Renal cortex interstitium (tissue), 15 donors: ENCODE measurements around the gene PDLIM4. TPM values are rescaled to one million over a fixed set of nuclear protein-coding genes. Genes with fewer than 3 reads are reported as not detected.

Source experiments
- DNase-seq, 11 donors: peaks; one replicate each; pipeline ENCODE4 v3.0.0-alpha.2; 2013; ENCODE audit warnings: low read depth in 9 of 11, low spot score in 4 of 11; ENCODE audit errors: extremely low read depth in 1 of 11
- long read RNA-seq, 16 experiments: transcript quantifications; one replicate each; lab custom pipeline, GENCODE V29; 2026
- polyA plus RNA-seq, 3 donors: library from polyadenylated mRNA; unstranded; fragments of 120-200 nt; gene quantifications; one replicate each; pipeline ENCODE4 v1.2.1, GENCODE V29; 2013; ENCODE audit not compliant: insufficient read length in 3 of 3

The PDLIM4 gene
- polyA plus RNA-seq, result 10 to 100 TPM; 13.8 to 21.2 (median 17.4) TPM
- long read RNA-seq, donor 1, transcript PDLIM4-201 (7 exons, 2,282 nt), result major isoform, 7 of 7 reads
- long read RNA-seq, donor 1, partial matches to known transcripts, result 0 of 7 reads
- long read RNA-seq, donor 1, other reads (novel, unspliced or antisense), result 0 of 7 reads
- long read RNA-seq, donor 2, transcript PDLIM4-201 (7 exons, 2,282 nt), result major isoform, 11 of 11 reads
- long read RNA-seq, donor 2, partial matches to known transcripts, result 0 of 11 reads
- long read RNA-seq, donor 2, other reads (novel, unspliced or antisense), result 0 of 11 reads
- long read RNA-seq, donor 3, transcript PDLIM4-201 (7 exons, 2,282 nt), result major isoform, 25 of 25 reads
- long read RNA-seq, donor 3, partial matches to known transcripts, result 0 of 25 reads
- long read RNA-seq, donor 3, other reads (novel, unspliced or antisense), result 0 of 25 reads
- long read RNA-seq, donor 4, transcript PDLIM4-201 (7 exons, 2,282 nt), result major isoform, 5 of 6 reads
- long read RNA-seq, donor 4, partial matches to known transcripts, result 0 of 6 reads
- long read RNA-seq, donor 4, other reads (novel, unspliced or antisense), result 0 of 6 reads
- long read RNA-seq, donor 5, result 0 reads
- long read RNA-seq, donor 6, transcript PDLIM4-201 (7 exons, 2,282 nt), result major isoform, 8 of 8 reads
- long read RNA-seq, donor 6, partial matches to known transcripts, result 0 of 8 reads
- long read RNA-seq, donor 6, other reads (novel, unspliced or antisense), result 0 of 8 reads
- long read RNA-seq, donor 7, partial matches to known transcripts, result 0 of 4 reads
- long read RNA-seq, donor 7, other reads (novel, unspliced or antisense), result 0 of 4 reads
- long read RNA-seq, donor 8, result 0 reads
- long read RNA-seq, donor 9, transcript PDLIM4-201 (7 exons, 2,282 nt), result major isoform, 5 of 5 reads
- long read RNA-seq, donor 9, partial matches to known transcripts, result 0 of 5 reads
- long read RNA-seq, donor 9, other reads (novel, unspliced or antisense), result 0 of 5 reads
- long read RNA-seq, donor 10, partial matches to known transcripts, result 0 of 1 reads
- long read RNA-seq, donor 10, other reads (novel, unspliced or antisense), result 0 of 1 reads
- long read RNA-seq, donor 11, partial matches to known transcripts, result 0 of 4 reads
- long read RNA-seq, donor 11, other reads (novel, unspliced or antisense), result 0 of 4 reads
- long read RNA-seq, donor 12, partial matches to known transcripts, result 0 of 4 reads
- long read RNA-seq, donor 12, other reads (novel, unspliced or antisense), result 0 of 4 reads
- long read RNA-seq, donor 13, result 0 reads
- long read RNA-seq, donor 14, transcript PDLIM4-201 (7 exons, 2,282 nt), result major isoform, 10 of 11 reads
- long read RNA-seq, donor 14, partial matches to known transcripts, result 0 of 11 reads
- long read RNA-seq, donor 14, other reads (novel, unspliced or antisense), result 0 of 11 reads
- long read RNA-seq, donor 15, transcript PDLIM4-201 (7 exons, 2,282 nt), result major isoform, 5 of 5 reads
- long read RNA-seq, donor 15, partial matches to known transcripts, result 0 of 5 reads
- long read RNA-seq, donor 15, other reads (novel, unspliced or antisense), result 0 of 5 reads
- long read RNA-seq, donor 16, transcript PDLIM4-201 (7 exons, 2,282 nt), result major isoform, 25 of 26 reads
- long read RNA-seq, donor 16, partial matches to known transcripts, result 0 of 26 reads
- long read RNA-seq, donor 16, other reads (novel, unspliced or antisense), result 0 of 26 reads

DNA sequence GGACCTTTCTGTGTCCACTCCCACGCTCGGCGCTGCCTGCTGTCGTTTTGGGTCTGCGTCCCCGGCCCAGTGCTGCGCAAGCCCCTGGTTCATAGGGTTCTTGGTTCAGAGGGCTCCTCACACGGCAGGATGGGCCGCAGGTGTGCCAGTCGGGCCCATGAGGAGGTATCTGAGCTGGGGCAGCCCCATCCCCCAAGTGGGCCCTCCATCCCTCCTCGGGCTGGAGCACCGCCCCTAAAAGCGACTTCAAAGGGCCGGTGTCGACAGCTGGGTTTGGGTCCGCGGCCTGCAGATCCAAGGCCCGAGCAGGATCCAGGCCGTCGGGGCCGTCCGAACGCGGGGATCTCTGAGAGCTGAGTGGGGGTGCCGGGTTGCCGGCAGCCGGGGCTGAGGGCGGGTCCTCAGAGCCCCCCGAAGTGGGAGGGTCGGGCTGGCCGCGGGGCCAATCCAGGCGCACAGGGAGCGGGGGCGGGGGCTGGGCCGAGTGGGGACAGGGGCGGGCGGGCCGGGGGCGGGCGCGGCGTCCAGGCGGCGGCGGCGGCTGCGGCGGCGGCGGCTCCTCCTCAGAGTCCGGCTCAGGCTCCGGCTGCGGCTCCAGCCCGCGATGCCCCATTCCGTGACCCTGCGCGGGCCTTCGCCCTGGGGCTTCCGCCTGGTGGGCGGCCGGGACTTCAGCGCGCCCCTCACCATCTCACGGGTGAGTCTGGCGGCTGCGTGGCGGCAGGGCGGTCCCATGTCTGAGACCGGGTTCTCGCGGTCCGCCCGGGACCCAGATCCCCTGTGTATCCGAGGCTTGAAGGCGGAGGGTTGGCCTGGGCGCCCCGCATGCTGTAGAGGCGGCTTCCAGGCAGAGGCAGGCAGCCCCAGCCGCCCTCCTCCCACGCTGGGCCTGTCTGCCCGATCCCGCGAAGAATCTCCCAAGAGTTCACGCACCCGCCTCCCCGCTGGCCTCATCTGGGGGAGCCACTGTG lies at the start of gene PDLIM4:
Gene PDLIM4 (plus strand): TSS at position 566 of the 971 bp plus-strand sequence. CDS start 39 bp downstream, at position 605.
- peak in 3 of 11 donors; percentile 49 to 65 (median 59) for DNase-seq

GRCh38 chr5:132207778-132208177 lies 49.7 kb upstream of the PDLIM4 start:
- no peak for DNase-seq

DNA sequence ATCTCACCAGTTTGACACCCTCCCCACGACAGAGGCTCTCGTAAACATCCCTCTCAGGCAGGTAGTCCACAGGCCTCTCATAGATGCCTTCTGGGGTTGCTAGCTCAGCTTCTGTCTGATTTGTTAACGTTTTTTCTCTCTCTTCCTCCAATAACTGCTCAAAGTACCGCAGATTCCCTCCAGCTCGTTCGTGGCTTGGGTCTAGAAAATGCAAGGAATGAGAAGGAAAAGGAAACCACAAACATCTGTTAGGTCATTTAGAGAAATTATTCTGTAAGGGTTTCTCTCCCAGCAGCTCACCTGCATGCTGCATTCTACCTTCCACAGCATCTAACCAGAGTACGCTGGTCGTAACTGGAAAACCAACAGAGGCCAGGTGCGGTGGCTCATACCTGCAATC lies 48.4 kb upstream of the PDLIM4 start:
- DNase-seq, result no peak

- DNase-seq, result no peak
These were observed 47.5 kb upstream of the PDLIM4 start for GRCh38 chr5:132209901-132210545.

DNA sequence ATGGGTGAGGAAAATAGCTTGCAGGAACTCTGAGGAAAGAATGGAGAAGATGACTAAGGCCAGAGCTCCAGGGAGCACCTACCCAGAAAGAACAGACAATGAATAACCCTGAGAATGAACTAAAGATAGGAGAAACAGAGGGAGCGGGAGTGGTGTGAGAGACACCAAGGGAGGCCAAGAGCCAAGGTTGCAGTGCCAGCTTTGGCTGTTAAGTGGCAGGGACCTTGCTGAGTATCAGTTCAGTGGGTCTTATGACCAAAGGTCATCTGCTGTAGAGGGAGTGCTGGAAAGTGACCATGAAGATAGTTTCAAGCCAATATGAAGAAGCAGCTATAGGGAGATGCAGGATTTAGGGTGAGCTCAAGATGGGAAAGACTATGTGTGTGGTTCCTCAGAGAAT lies 46.6 kb upstream of the PDLIM4 start:
- no peak for DNase-seq

GRCh38 chr5:132211787-132212186 lies 45.7 kb upstream of the PDLIM4 start:
- no peak for DNase-seq

- no peak for DNase-seq
These were observed 43.8 kb upstream of the PDLIM4 start for GRCh38 chr5:132213666-132214065.

- no peak for DNase-seq
These were observed 43.0 kb upstream of the PDLIM4 start for GRCh38 chr5:132214491-132214890.

- no peak for DNase-seq
These were observed 42.2 kb upstream of the PDLIM4 start for GRCh38 chr5:132215329-132215728.

DNA sequence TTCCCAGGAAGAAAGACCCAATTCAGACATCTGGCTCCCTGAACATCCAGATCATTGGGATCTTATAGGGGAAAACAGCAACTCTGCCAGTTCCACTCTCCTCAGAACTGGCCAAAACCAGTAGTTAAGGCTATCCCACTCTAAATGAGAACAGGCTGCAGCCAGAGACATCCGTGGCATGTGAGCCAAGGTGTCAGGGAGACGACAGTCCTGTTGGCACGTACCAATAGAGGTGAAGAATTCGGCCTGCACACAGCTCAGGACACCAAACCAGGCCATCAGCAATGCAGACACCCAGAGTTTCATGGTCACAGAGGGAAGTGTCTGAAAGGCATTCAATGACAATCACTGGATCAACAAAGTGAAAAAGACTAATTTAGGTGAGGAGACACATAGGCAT lies 39.2 kb upstream of the PDLIM4 start:
- DNase-seq, result no peak

DNA sequence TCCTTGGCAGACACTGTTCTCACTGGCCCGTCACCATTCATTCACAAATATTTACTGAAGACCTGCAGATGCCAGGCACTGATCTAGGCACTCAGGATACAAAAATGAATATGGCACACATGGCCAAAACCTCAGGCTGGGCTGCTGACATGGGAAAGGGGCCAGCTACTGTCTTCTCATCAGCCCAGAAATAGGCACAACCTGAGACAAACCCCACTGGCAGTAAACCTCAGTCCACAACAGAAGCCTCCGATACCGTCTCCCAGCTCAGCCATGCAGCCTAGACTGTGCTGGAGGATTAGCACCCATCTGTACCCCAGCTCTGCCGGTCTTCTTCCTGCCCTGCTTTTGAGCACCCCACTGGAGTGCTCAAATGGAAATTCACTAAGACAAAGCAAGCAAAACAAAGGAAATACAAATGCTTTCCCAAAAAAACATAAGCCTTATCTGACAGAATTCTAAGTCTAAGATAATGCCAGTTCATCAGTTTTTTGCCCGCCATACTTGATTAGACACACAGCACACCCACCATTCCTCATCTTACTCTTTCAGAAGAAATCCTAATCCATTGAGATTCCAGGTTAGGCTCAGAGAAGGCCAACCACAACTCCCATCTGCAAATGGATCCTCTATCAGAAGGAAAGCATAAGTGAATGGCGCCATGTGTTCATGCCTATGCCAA lies 38.1 kb upstream of the PDLIM4 start:
- DNase-seq, result no peak

GRCh38 chr5:132219981-132220380 lies 37.5 kb upstream of the PDLIM4 start:
- no peak for DNase-seq

GRCh38 chr5:132220491-132220890 lies 37.0 kb upstream of the PDLIM4 start:
- no peak for DNase-seq

- DNase-seq, result peak in 3 of 11 donors; percentile 24 to 38 (median 34)
These were observed 35.5 kb upstream of the PDLIM4 start for GRCh38 chr5:132221781-132222648.

GRCh38 chr5:132222649-132223038 lies 34.9 kb upstream of the PDLIM4 start:
- DNase-seq, result no peak
